Mucosa of descending colon (tissue), 3 donors: ENCODE measurements around the gene MREG. TPM values are rescaled to one million over a fixed set of nuclear protein-coding genes. Genes with fewer than 3 reads are reported as not detected.

ENCODE experiments used
- ATAC-seq: fragments of 200-7000 bp; cut with Tn5 transposase; one replicate; pipeline ENCODE4 v1.9.1; 2020; ENCODE audit warnings: mild to moderate bottlenecking, moderate library complexity
- DNase-seq, 3 donors: peaks; one replicate each; pipeline ENCODE4 v3.0.0-alpha.2; 2020
- H3K36me3 ChIP-seq: fragments of 200-600 bp; one replicate; pipeline ENCODE4 v1.8.0; 2021; ENCODE audit warnings: low read depth, mild to moderate bottlenecking
- H3K4me1 ChIP-seq: fragments of 200-600 bp; one replicate; pipeline ENCODE4 v1.8.0; 2021; ENCODE audit warnings: low read depth, mild to moderate bottlenecking
- H3K4me3 ChIP-seq: fragments of 200-600 bp; one replicate; pipeline ENCODE4 v1.8.0; 2021; ENCODE audit warnings: mild to moderate bottlenecking
- H3K9me3 ChIP-seq: fragments of 200-600 bp; one replicate; pipeline ENCODE4 v1.8.0; 2021; ENCODE audit warnings: mild to moderate bottlenecking
- intact Hi-C, 2 donors: fragments of 100-400 bp; cut with DNase I in 1 of 2; cut with micrococcal nuclease in 1 of 2; formaldehyde crosslinking; loops; one replicate each; pipeline versions ENCODE4 v1.11.0 to v1.11.1; 2022; cut with DNase I, micrococcal nuclease
- long read RNA-seq, 2 donors: library from polyadenylated mRNA; unstranded; transcript quantifications; one replicate each; pipeline ENCODE4 v2.0.0, GENCODE V29; 2019 to 2021
- total RNA-seq, 3 donors: library from RNA; stranded (reverse); fragmentation: NEBNext Ultra II Directional in 2 of 3; extraction: Animal tissue kit (Norgen Biotek cat#: 25700) in 2 of 3; gene quantifications; one replicate each; pipeline versions ENCODE4 v1.2.1 to v1.2.4, GENCODE V29; 2021 to 2023
- TF ChIP-seq, protein P1 (sequence below): fragments of 200-600 bp; IDR thresholded peaks from one replicate; pipeline ENCODE4 v1.8.0; 2022; ENCODE audit warnings: antibody characterized with exemption, mild to moderate bottlenecking
- donor health status: DM: no; HTN: no; CAD: no; lungs with moderate emphysema.
- donor health status: DM: no; HTN: no; CAD: no.
- donor health status: DM: no; HTN: yes; CAD: no.

The MREG gene, protein sequence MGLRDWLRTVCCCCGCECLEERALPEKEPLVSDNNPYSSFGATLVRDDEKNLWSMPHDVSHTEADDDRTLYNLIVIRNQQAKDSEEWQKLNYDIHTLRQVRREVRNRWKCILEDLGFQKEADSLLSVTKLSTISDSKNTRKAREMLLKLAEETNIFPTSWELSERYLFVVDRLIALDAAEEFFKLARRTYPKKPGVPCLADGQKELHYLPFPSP
- 10 to 100 TPM in 1 of 3 donors, 1 to 10 TPM in 2; 5.7 to 10.9 (median 8.5) TPM for total RNA-seq
- long read RNA-seq, donor 1, partial matches to known transcripts = 1 of 1 reads
- long read RNA-seq, donor 1, other reads (novel, unspliced or antisense) = 0 of 1 reads
- long read RNA-seq, donor 2, partial matches to known transcripts = 0 of 4 reads
- long read RNA-seq, donor 2, other reads (novel, unspliced or antisense) = 3 of 4 reads

DNA sequence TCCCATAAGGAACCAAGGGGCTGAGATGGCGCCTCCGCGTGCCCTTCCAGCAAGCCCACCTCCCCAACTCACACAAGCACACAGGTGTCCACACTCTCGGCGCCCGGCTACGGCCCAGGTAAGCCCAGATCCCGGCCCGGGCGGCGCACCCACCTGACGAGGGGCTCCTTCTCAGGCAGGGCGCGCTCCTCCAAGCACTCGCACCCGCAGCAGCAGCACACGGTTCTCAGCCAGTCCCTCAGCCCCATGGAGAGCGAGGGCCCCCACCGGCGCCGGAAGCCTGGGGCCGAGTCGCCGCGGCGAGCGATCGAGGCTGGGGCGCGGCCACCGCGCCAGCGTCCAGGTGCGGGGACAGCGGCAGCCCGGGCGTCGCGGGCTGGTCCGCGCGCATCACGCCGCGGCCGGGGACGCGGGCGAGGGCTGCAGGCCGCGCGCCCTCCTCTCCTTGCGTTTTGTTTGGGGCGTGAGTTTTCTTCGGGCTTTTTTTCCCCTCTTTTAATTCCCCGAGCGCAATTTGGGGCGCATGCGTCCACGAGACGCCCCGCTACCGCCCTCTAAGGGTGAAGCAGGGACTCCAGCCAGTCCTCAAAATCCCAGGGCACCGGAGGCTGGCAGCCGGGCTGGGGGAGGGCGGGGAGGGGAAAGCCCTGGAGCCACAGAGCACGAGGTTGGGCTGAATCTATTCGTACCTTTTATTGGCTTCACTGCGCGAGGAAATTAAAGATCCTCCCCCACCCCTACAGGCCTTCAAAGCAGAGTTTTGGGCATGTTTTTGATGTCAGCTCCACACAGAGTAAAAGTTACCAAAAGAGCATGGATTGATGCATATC, at the start of gene MREG:
Gene MREG (minus strand): TSS at position 472 of the 830 bp plus-strand sequence. CDS start 224 bp downstream, at position 248.
- H3K36me3 ChIP-seq = no peaks in the 10 kb centered on the region
- intact Hi-C loops = no loop called here
- DNase-seq (peak; percentile 78 to 84 (median 78)), ATAC-seq (peak; percentile 89)
- TF ChIP-seq, protein P1, sequence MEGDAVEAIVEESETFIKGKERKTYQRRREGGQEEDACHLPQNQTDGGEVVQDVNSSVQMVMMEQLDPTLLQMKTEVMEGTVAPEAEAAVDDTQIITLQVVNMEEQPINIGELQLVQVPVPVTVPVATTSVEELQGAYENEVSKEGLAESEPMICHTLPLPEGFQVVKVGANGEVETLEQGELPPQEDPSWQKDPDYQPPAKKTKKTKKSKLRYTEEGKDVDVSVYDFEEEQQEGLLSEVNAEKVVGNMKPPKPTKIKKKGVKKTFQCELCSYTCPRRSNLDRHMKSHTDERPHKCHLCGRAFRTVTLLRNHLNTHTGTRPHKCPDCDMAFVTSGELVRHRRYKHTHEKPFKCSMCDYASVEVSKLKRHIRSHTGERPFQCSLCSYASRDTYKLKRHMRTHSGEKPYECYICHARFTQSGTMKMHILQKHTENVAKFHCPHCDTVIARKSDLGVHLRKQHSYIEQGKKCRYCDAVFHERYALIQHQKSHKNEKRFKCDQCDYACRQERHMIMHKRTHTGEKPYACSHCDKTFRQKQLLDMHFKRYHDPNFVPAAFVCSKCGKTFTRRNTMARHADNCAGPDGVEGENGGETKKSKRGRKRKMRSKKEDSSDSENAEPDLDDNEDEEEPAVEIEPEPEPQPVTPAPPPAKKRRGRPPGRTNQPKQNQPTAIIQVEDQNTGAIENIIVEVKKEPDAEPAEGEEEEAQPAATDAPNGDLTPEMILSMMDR = peak; percentile 71
- peaks cover 8% of the 10 kb centered on the region for H3K4me1 ChIP-seq
- peak within 1 kb of the TSS; percentile 54 for H3K4me3 ChIP-seq
- H3K9me3 ChIP-seq = no peaks in the 10 kb centered on the region

DNA sequence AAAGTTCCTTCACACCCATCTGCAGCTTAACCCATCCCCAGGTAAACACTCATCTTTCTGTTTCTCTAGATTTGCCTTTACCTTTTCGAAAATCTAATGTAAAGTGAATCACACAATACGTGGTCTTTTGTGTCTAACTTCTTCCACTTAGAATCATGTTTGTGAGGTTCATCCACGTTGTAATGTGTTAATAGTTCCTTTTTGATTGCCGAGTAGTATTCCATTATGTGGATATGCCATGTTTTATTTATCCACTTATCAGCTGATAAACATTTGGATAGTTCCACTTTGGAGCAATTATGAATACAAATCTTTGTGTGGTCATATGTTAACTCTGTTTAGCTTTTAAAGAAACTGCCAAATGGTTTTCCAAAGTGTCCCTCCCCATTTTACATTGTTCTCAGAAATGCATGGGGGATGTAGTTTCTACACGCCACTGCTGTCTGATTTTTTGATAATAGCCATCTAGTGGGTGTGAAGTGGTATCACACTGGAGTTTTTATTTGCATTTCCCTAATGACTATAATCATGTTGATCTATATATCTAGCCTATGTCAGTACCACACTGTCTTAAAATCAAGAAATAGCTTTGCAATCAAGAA, 46.0 kb upstream of the MREG start:
- Histone ChIP-seq H3K4me1 (peaks cover 14% of the 10 kb centered on the region), H3K4me3 (no peak overlapping the region), H3K36me3 (no peaks in the 10 kb centered on the region), H3K9me3 (no peaks in the 10 kb centered on the region)
- ATAC-seq (no peak), DNase-seq (no peak)
- TF ChIP-seq, protein P1 = no peak
- intact Hi-C loops = no loop called here

DNA sequence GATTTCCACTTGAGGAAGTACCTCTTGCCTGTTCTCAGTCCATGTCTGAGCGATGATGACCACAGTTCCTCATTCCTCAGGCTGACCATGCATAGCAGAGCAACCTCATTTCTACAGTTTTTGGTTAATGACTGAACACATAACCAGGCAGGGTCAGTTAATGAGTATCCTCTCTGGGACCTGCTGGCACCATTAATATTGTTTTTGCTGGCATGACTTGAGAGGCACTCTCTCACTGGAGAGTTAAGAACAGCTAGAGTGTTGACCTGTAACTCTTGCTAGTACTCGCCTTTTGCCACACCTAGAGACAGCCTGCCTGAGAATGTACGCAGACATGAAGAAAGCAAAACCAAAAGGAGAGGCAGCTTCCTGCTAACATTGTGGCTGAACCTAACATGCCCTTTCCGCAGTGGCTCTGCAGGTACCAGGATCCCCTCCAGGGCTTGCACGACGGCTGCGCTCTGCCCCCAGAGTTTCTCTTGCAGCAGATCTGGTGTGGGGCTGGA, 44.4 kb upstream of the MREG start:
- ATAC-seq (peak; percentile 97), DNase-seq (peak; percentile 64 to 72 (median 66))
- TF ChIP-seq, protein P1 = no peak
- H3K4me1 ChIP-seq = peaks cover 14% of the 10 kb centered on the region
- no peaks in the 10 kb centered on the region for H3K36me3 ChIP-seq
- H3K9me3 ChIP-seq = no peaks in the 10 kb centered on the region
- intact Hi-C loops = no loop called here
- no peak overlapping the region for H3K4me3 ChIP-seq

DNA sequence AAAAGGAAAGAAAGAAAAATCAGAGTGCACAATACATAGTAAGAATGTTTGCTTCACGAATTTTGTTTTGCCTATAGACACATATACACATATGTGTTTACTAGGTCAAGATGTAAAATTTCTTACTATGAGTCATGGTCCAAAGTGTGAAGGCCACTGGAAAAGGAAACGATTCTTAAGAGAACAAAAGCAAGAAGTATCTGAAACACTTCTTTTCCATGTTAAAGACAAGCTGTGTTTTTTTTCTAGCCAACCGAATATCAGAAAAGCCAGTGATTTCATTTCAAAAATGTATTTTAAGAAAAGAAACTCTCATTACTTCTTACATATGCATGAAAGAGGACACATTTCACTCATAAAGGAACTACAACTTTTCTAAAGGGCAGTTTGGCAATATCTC, 43.4 kb upstream of the MREG start:
- Histone ChIP-seq H3K4me1 (peaks cover 14% of the 10 kb centered on the region), H3K36me3 (no peaks in the 10 kb centered on the region), H3K4me3 (no peak overlapping the region), H3K9me3 (no peaks in the 10 kb centered on the region)
- intact Hi-C loops = no loop called here
- TF ChIP-seq, protein P1 = no peak
- DNase-seq (no peak), ATAC-seq (peak; percentile 72)

DNA sequence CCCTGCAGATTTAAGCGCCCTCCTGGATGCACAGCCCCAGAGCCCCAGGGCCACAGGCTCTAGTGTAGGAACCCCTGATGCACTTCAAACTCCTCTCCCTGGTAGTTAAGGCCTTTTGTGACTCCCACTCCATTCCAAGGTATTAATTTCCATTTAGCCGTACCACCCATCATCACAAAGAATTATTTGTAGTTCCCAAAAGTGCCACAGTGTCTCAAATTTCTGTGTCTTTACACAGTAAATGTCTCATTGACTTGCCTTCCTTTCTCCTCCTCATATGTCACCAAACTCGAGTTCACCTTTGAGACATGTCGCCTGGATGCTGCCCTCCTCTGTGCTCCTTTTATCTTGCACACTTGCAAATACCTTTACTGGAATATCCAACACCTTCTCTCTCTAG, 42.3 kb upstream of the MREG start:
- DNase-seq (no peak), ATAC-seq (no peak)
- intact Hi-C loops = no loop called here
- H3K4me1 ChIP-seq = peaks cover 14% of the 10 kb centered on the region
- H3K4me3 ChIP-seq = no peak overlapping the region
- no peaks in the 10 kb centered on the region for H3K36me3 ChIP-seq
- TF ChIP-seq, protein P1 = no peak
- H3K9me3 ChIP-seq = no peaks in the 10 kb centered on the region
